Upper lobe of left lung (tissue), 6 donors: ENCODE data around the gene PSD2. TPM values are rescaled to one million over a fixed set of nuclear protein-coding genes. Genes with fewer than 3 reads are reported as not detected.

Experiments
- ATAC-seq, 2 donors: fragments of 200-7000 bp; cut with Tn5 transposase; one replicate each; pipeline ENCODE4 v1.9.1; 2022; ENCODE audit warnings: mild to moderate bottlenecking in 2 of 2, moderate library complexity in 2 of 2; ENCODE audit not compliant: low FRiP score in 2 of 2
- DNase-seq, 2 donors: peaks; one replicate each; pipeline ENCODE4 v3.0.0-alpha.2; 2019 to 2020
- H3K27ac ChIP-seq, 4 donors: fragments of 200-600 bp; sonication (generic); one replicate each; pipeline ENCODE4 v1.5.1; 2016 to 2019
- H3K27me3 ChIP-seq, 4 donors: fragments of 200-600 bp; sonication (generic); one replicate each; pipeline ENCODE4 v1.5.1; 2017 to 2019
- H3K36me3 ChIP-seq, 4 donors: fragments of 200-600 bp; sonication (generic); one replicate each; pipeline ENCODE4 v1.5.1; 2016 to 2019
- H3K4me1 ChIP-seq, 4 donors: fragments of 200-600 bp; sonication (generic); one replicate each; pipeline ENCODE4 v1.5.1; 2018 to 2019
- H3K4me3 ChIP-seq, 4 donors: fragments of 200-600 bp; sonication (generic); one replicate each; pipeline ENCODE4 v1.5.1; 2017 to 2019; ENCODE audit warnings: mild to moderate bottlenecking in 2 of 4, moderate library complexity in 1 of 4
- H3K9me3 ChIP-seq, 4 donors: fragments of 200-600 bp; sonication (generic); one replicate each; pipeline ENCODE4 v1.5.1; 2018 to 2019
- CTCF ChIP-seq, 6 experiments: fragments of 450-650 bp in 4 of 6; fragments of 200-600 bp in 2 of 6; sonication (generic) in 2 of 6; IDR thresholded peaks; one replicate each; pipeline ENCODE4 v1.5.1; 2016 to 2019; ENCODE audit warnings: antibody characterized with exemption in 6 of 6
- EP300 ChIP-seq, 4 donors: sonication (generic); formaldehyde crosslinking; IDR thresholded peaks; one replicate each; pipeline ENCODE4 v1.5.1; 2017; ENCODE audit warnings: antibody characterized with exemption in 4 of 4, control low read depth in 2 of 4
- POLR2A ChIP-seq, 4 donors: fragments of 450-650 bp; IDR thresholded peaks; one replicate each; pipeline ENCODE4 v1.5.1; 2016 to 2017; ENCODE audit warnings: antibody characterized with exemption in 4 of 4, mild to moderate bottlenecking in 2 of 4
- POLR2AphosphoS5 ChIP-seq, 2 donors: sonication (generic); formaldehyde crosslinking; IDR thresholded peaks; one replicate each; pipeline ENCODE4 v1.5.1; 2017; ENCODE audit warnings: antibody characterized with exemption in 2 of 2
- WGBS, 2 donors: methylation state at CpG; one replicate each; pipeline ENCODE4 v1.1.5; 2017 to 2018; 5-methylcytosine and 5-hydroxymethylcytosine counted together
- total RNA-seq, 6 donors: library from RNA; depleted of rRNA in 4 of 6; stranded (reverse); fragments of >200 nt in 4 of 6; gene quantifications; one replicate each; pipeline versions ENCODE4 v1.1.0 to v1.2.1, GENCODE V29; 2016 to 2021
- donor health status: DM: no; HTN: no; CAD: no; lungs with moderate emphysema.
- donor health status: DM: no; HTN: yes; CAD: no; lungs with severe emphysema.

The PSD2 gene
- total RNA-seq, 6 donors from 2014 or later = 0.10 to 0.15 (median 0.11) TPM; not detected in 3

- WGBS, 2 donors = 85 to 93% methylated on average over 5 to 11 of the region's 12 CpGs
- no peak for TF ChIP-seq POLR2AphosphoS5 (IDR thresholded peaks at IDR 0.05)
- TF ChIP-seq EP300 (IDR thresholded peaks at IDR 0.05) = no peak
- TF ChIP-seq CTCF (IDR thresholded peaks at IDR 0.05) = no peak
- no peak for TF ChIP-seq POLR2A (IDR thresholded peaks at IDR 0.05)
Observed at GRCh38 chr5:139838381-139839197, 43.0 kb downstream of the PSD2 start.

GRCh38 chr5:139839232-139839815 is 43.7 kb downstream of the PSD2 start:
- TF ChIP-seq POLR2A (IDR thresholded peaks at IDR 0.05) (no peak), EP300 (IDR thresholded peaks at IDR 0.05) (no peak), CTCF (IDR thresholded peaks at IDR 0.05) (no peak), POLR2AphosphoS5 (IDR thresholded peaks at IDR 0.05) (no peak)
- H3K36me3 ChIP-seq = no peaks in the 10 kb centered on the region
- DNase-seq (no peak), ATAC-seq (no peak)
- H3K4me3 ChIP-seq = no peak overlapping the region
- 92 to 95% methylated on average over 14 to 16 of the region's 16 CpGs for WGBS, 2 donors
- no peaks in the 10 kb centered on the region for H3K9me3 ChIP-seq
- H3K27me3 ChIP-seq = no peaks in the 10 kb centered on the region
- H3K27ac ChIP-seq = no peak overlapping the region
- no peaks in the 10 kb centered on the region for H3K4me1 ChIP-seq

More at GRCh38 chr5:139838381-139839197, 43.0 kb downstream of the PSD2 start:
- no peak overlapping the region for H3K27ac ChIP-seq
- no peak overlapping the region for H3K4me3 ChIP-seq
- no peak for DNase-seq
- no peaks in the 10 kb centered on the region for H3K27me3 ChIP-seq
- peak in 1 of 2 donors; percentile 20 for ATAC-seq
- no peaks in the 10 kb centered on the region for H3K9me3 ChIP-seq
- no peaks in the 10 kb centered on the region for H3K36me3 ChIP-seq
- no peaks in the 10 kb centered on the region for H3K4me1 ChIP-seq

GRCh38 chr5:139839918-139840317 is 44.3 kb downstream of the PSD2 start:
- WGBS, 2 donors = 81 to 87% methylated on average over 7 to 8 of the region's 8 CpGs
- no peaks in the 10 kb centered on the region for H3K36me3 ChIP-seq
- H3K4me3 ChIP-seq = no peak overlapping the region
- no peak for ATAC-seq
- no peak overlapping the region for H3K27ac ChIP-seq
- H3K4me1 ChIP-seq = peaks cover 0 to 3% (median 0%) of the 10 kb centered on the region in 4 donors
- no peaks in the 10 kb centered on the region for H3K9me3 ChIP-seq
- no peaks in the 10 kb centered on the region for H3K27me3 ChIP-seq
- DNase-seq = no peak
- TF ChIP-seq CTCF (IDR thresholded peaks at IDR 0.05) (no peak), POLR2AphosphoS5 (IDR thresholded peaks at IDR 0.05) (no peak), POLR2A (IDR thresholded peaks at IDR 0.05) (no peak), EP300 (IDR thresholded peaks at IDR 0.05) (no peak)

GRCh38 chr5:139841549-139841948 is 45.9 kb downstream of the PSD2 start:
- DNase-seq (no peak), ATAC-seq (no peak)
- Histone ChIP-seq H3K9me3 (no peaks in the 10 kb centered on the region), H3K36me3 (no peaks in the 10 kb centered on the region), H3K27me3 (no peaks in the 10 kb centered on the region), H3K4me1 (peaks cover 0 to 3% (median 0%) of the 10 kb centered on the region in 4 donors), H3K27ac (no peak overlapping the region), H3K4me3 (no peak overlapping the region)
- TF ChIP-seq EP300 (IDR thresholded peaks at IDR 0.05) (no peak), CTCF (IDR thresholded peaks at IDR 0.05) (no peak)
- WGBS, 2 donors = 68 to 72% methylated on average over 4 of the region's 4 CpGs
